HepG2 (cell line): Measurements from ENCODE around the gene KRT7. TPM values are rescaled to one million over a fixed set of nuclear protein-coding genes. Genes with fewer than 3 reads are reported as not detected.

Experiments used
- ATAC-seq: fragments of 200-7000 bp; cut with Tn5 transposase; 3 replicates; pipeline ENCODE4 v1.9.1; 2020; ENCODE audit warnings: mild to moderate bottlenecking, moderate library complexity
- BruUV-seq: library from RNA; stranded (reverse); fragments of 400-500 nt; replicated peaks from 2 replicates; lab custom pipeline; 2021; lab: Mats Ljungman, UMichigan
- CTCF ChIA-PET: fragments of 300-600 bp; formaldehyde crosslinking; extraction: SDS; loops from one replicate; lab custom pipeline; 2021; ENCODE audit warnings: low total read pairs, inconsistent platforms, low intra/inter-chr PET ratio; lab: Yijun Ruan, JAX
- POLR2A ChIA-PET: fragments of 350-600 bp; sonication (Branson Sonifier 250); formaldehyde crosslinking; loops from one replicate; lab custom pipeline; 2020; ENCODE audit warnings: antibody characterized with exemption, inconsistent platforms; lab: Yijun Ruan, JAX
- DNase-seq: peaks from one replicate; pipeline ENCODE4 v3.0.0-alpha.2; 2015; ENCODE audit warnings: low spot score
- FAIRE-seq: peaks from 3 replicates; lab custom pipeline; 2011; peaks lifted over from hg19 to GRCh38; lab: Jason Lieb, UNC
- H2AFZ ChIP-seq: one replicate; pipeline ENCODE4 v1.6.1; 2011; ENCODE audit warnings: low read length, inconsistent platforms
- H3K27ac ChIP-seq: fragments of 300-600 bp; 3 replicates; pipeline ENCODE4 v1.8.0; 2011; ENCODE audit warnings: mixed run types, mild to moderate bottlenecking, mixed read lengths, low read length, inconsistent platforms; ENCODE audit not compliant: insufficient read depth; ENCODE audit errors: extremely low read length
- H3K27me3 ChIP-seq, 2 experiments: fragments of 200-600 bp in 1 of 2; 2 replicates in 1 of 2; 3 replicates in 1 of 2; pipeline versions ENCODE4 v1.6.0 to v1.8.0; 2011; ENCODE audit warnings: low read length in 2 of 2, mild to moderate bottlenecking in 2 of 2, moderate library complexity in 2 of 2, inconsistent platforms in 1 of 2; ENCODE audit not compliant: insufficient read depth in 2 of 2, control insufficient read depth in 1 of 2
- H3K36me3 ChIP-seq, 2 experiments: fragments of 200-600 bp in 1 of 2; replicated peaks in 1 of 2; 2 replicates in 1 of 2; 3 replicates in 1 of 2; pipeline versions ENCODE4 v1.5.1 to v1.8.0; 2011; ENCODE audit warnings: low read length in 2 of 2, inconsistent platforms in 1 of 2; ENCODE audit not compliant: insufficient read depth in 2 of 2, control insufficient read depth in 1 of 2
- H3K4me1 ChIP-seq: 2 replicates; pipeline ENCODE4 v1.5.1; 2012; ENCODE audit warnings: low read length, inconsistent platforms; ENCODE audit not compliant: insufficient read depth
- H3K4me2 ChIP-seq: 2 replicates; pipeline ENCODE4 v1.6.0; 2011; ENCODE audit warnings: low read depth, low read length, inconsistent platforms
- H3K4me3 ChIP-seq, 3 experiments: fragments of 200-600 bp in 1 of 3; sonication (generic), shearing (Covaris generic) in 1 of 3; replicated peaks in 1 of 3; 2 replicates each; pipeline ENCODE4 v1.5.1; 2011 to 2016; ENCODE audit warnings: low read length in 3 of 3, inconsistent platforms in 2 of 3, low read depth in 2 of 3, mild to moderate bottlenecking in 2 of 3, control low read depth in 1 of 3, mixed read lengths in 1 of 3; ENCODE audit not compliant: insufficient read depth in 1 of 3
- H3K79me2 ChIP-seq: one replicate; pipeline ENCODE4 v1.6.1; 2011; ENCODE audit warnings: low read length, inconsistent platforms; ENCODE audit not compliant: insufficient read depth
- H3K9ac ChIP-seq: 2 replicates; pipeline ENCODE4 v1.6.0; 2011; ENCODE audit warnings: mild to moderate bottlenecking, low read depth, low read length, inconsistent platforms; ENCODE audit not compliant: insufficient read depth
- H3K9me3 ChIP-seq: 2 replicates; pipeline ENCODE4 v1.5.1; 2012; ENCODE audit warnings: mild to moderate bottlenecking, low read length
- H4K20me1 ChIP-seq: 2 replicates; pipeline ENCODE4 v1.6.0; 2011; ENCODE audit warnings: inconsistent platforms, mild to moderate bottlenecking, low read length, moderate library complexity; ENCODE audit not compliant: insufficient read depth
- ARID5B ChIP-seq: IDR thresholded peaks from 2 replicates; pipeline ENCODE4 v1.4.0; 2020; ENCODE audit warnings: mild to moderate bottlenecking, missing genetic modification reagents
- CREBL2 ChIP-seq: sonication (generic); formaldehyde crosslinking; IDR thresholded peaks from 2 replicates; pipeline ENCODE4 v1.8.1; 2023; ENCODE audit warnings: missing genetic modification reagents, mild to moderate bottlenecking, borderline replicate concordance
- HDAC1 ChIP-seq: sonication (generic); formaldehyde crosslinking; IDR thresholded peaks from 2 replicates; pipeline ENCODE4 v1.5.1; 2020; ENCODE audit warnings: mild to moderate bottlenecking, missing genetic modification reagents
- IKZF1 ChIP-seq: fragments of 450-650 bp; IDR thresholded peaks from 2 replicates; pipeline ENCODE4 v1.7.1; 2016
- NFIC ChIP-seq: IDR thresholded peaks from 2 replicates; pipeline ENCODE4 v1.6.1; 2012; ENCODE audit warnings: mild to moderate bottlenecking, low read length, inconsistent platforms
- NRL ChIP-seq: sonication (generic); formaldehyde crosslinking; IDR thresholded peaks from 2 replicates; pipeline ENCODE4 v1.5.0; 2020; ENCODE audit warnings: missing genetic modification reagents, mild to moderate bottlenecking, moderate library complexity, borderline replicate concordance
- PAF1 ChIP-seq: IDR thresholded peaks from 2 replicates; pipeline ENCODE4 v1.6.1; 2016; ENCODE audit warnings: missing genetic modification reagents, missing compliant biosample characterization
- SNAI1 ChIP-seq: sonication (generic); formaldehyde crosslinking; IDR thresholded peaks from 2 replicates; pipeline ENCODE4 v1.5.0; 2020; ENCODE audit warnings: mild to moderate bottlenecking, missing genetic modification reagents, borderline replicate concordance
- ZBTB4 ChIP-seq: sonication (generic); formaldehyde crosslinking; IDR thresholded peaks from 2 replicates; pipeline ENCODE4 v1.4.0; 2020; ENCODE audit warnings: missing genetic modification reagents, mild to moderate bottlenecking, borderline replicate concordance
- ZNF607 ChIP-seq: sonication (generic); formaldehyde crosslinking; IDR thresholded peaks from 2 replicates; pipeline ENCODE4 v1.5.1; 2020; ENCODE audit warnings: missing genetic modification reagents, mild to moderate bottlenecking, borderline replicate concordance
- ZNF7 ChIP-seq: IDR thresholded peaks from 2 replicates; pipeline ENCODE4 v1.6.1; 2016; ENCODE audit warnings: missing biosample characterization, missing genetic modification reagents
- ZNF773 ChIP-seq: sonication (generic); formaldehyde crosslinking; IDR thresholded peaks from 2 replicates; pipeline ENCODE4 v1.4.0; 2020; ENCODE audit warnings: missing genetic modification reagents, borderline replicate concordance
- WGBS: methylation state at CpG from one replicate; pipeline ENCODE4 v1.1.6; 2017; ENCODE audit warnings: low lambda C conversion rate; 5-methylcytosine and 5-hydroxymethylcytosine counted together
- in situ Hi-C: cut with HindIII; loops from 2 replicates; pipeline ENCODE4 v1.10.0; 2017; ENCODE audit warnings: low pct_unique_long_range_greater_than_20kb; ENCODE audit not compliant: extremely low pct_ligation_motif_present
- intact Hi-C: fragments of 100-400 bp; cut with micrococcal nuclease; formaldehyde crosslinking; loops from one replicate; pipeline ENCODE4 v1.10.0; 2022; ENCODE audit not compliant: unreplicated experiment
- polyA plus RNA-seq, 8 experiments: library from polyadenylated mRNA; depleted of rRNA in 3 of 8; stranded (reverse) in 7 of 8; unstranded in 1 of 8; fragments of >200 nt; fragmentation: Illumina TruSeq in 4 of 8; extraction: Trizol in 4 of 8; gene quantifications; 2 replicates each; pipeline versions ENCODE4 v1.2.1 to v1.2.3, GENCODE V29; 2011 to 2016; ENCODE audit warnings: low read depth in 4 of 8, missing spikeins in 1 of 8, mixed read lengths in 1 of 8; ENCODE audit not compliant: insufficient read depth in 1 of 8
- total RNA-seq, 5 experiments: library from RNA; depleted of rRNA; stranded (reverse); fragments of >200 nt; fragmentation: Illumina TruSeq; extraction: Trizol; gene quantifications; 2 replicates each; pipeline ENCODE4 v1.2.3, GENCODE V29; 2016; ENCODE audit warnings: low read depth in 1 of 5

Gene KRT7
- total and polyA plus RNA-seq, 2 of the 13 experiments (the other 11 are each of a cell fraction or from before 2014, with no cell fraction given), result 0.83 TPM; not detected in 1

- TF ChIP-seq CREBL2 (no peak), NFIC (no peak), IKZF1 (no peak), PAF1 (CRISPR knock-in tag) (no peak), ZNF7 (CRISPR knock-in tag) (no peak)
These were observed 15.8 kb downstream of the KRT7 start (continued) for GRCh38 chr12:52248541-52249461.

- Histone ChIP-seq H3K9ac (no peak overlapping the region), H3K4me1 (peaks cover 20% of the 10 kb centered on the region), H3K79me2 (no peaks in the 10 kb centered on the region), H3K4me2 (no peak overlapping the region), H3K36me3 (no peaks in the 10 kb centered on the region), H3K9me3 (no peaks in the 10 kb centered on the region), H3K27ac (no peak overlapping the region), H4K20me1 (no peaks in the 10 kb centered on the region), H3K27me3 (peaks cover 6 to 48% of the 10 kb centered on the region in 2 experiments; a peak in 4 of 5 replicates), H3K4me3 (no peak overlapping the region), H2AFZ (no peak overlapping the region)
- ChIA-PET CTCF (no interaction called here), POLR2A (no interaction called here)
- no TSS peak for BruUV-seq
- DNase-seq, result no peak
- intact Hi-C loops, result loop anchor here (5.0 kb wide), 1 partner anchor 58 kb away; no protein-coding TSS in a partner anchor
- ATAC-seq, result no peak
- in situ Hi-C loops, result no loop called here
- 14% methylated on average over 2 of the region's 2 CpGs for WGBS
- no peak for FAIRE-seq
- TF ChIP-seq ZNF607 (no peak), HDAC1 (no peak), SNAI1 (no peak), ZBTB4 (no peak), ARID5B (no peak), ZNF773 (CRISPR knock-in tag) (no peak), NRL (CRISPR knock-in tag) (no peak)
These were observed 16.5 kb downstream of the KRT7 start for GRCh38 chr12:52249511-52250047.
